Fibroblast of villous mesenchyme (primary cell): Measurements from ENCODE around the gene SSH2. TPM values are rescaled to one million over a fixed set of nuclear protein-coding genes. Genes with fewer than 3 reads are reported as not detected.

Experiments
- DNase-seq: peaks from one replicate; pipeline ENCODE4 v3.0.0-alpha.2; 2010; ENCODE audit warnings: low read depth
- H3K4me3 ChIP-seq: 2 replicates; pipeline ENCODE4 v1.5.1; 2011; ENCODE audit warnings: low read depth, mild to moderate bottlenecking, low read length
- CTCF ChIP-seq: IDR thresholded peaks from 2 replicates; pipeline ENCODE4 v1.5.1; 2012; ENCODE audit warnings: low read depth, mild to moderate bottlenecking, low read length; ENCODE audit not compliant: insufficient read depth
- total RNA-seq: library from RNA; depleted of rRNA; stranded (reverse); fragments of >200 nt; gene quantifications from 2 replicates; pipeline ENCODE4 v1.2.3, GENCODE V29; 2012

Gene SSH2
- total RNA-seq, 1 donor: 19.0 TPM

GRCh38 chr17:29930409-29931010 lies 482 bp upstream of the SSH2 start:
- TF ChIP-seq CTCF: peak; percentile 6
- DNase-seq: peak; percentile 71
- peak overlapping the region; percentile 93 for H3K4me3 ChIP-seq

- no peak for TF ChIP-seq CTCF
- peak; percentile 42 for DNase-seq
These were observed 959 bp downstream of the SSH2 start for GRCh38 chr17:29929006-29929532.

GRCh38 chr17:29927546-29927945 lies 2.5 kb downstream of the SSH2 start:
- no peak for TF ChIP-seq CTCF
- H3K4me3 ChIP-seq: no peak overlapping the region
- DNase-seq: no peak

More at GRCh38 chr17:29929006-29929532, 959 bp downstream of the SSH2 start:
- peak overlapping the region; percentile 93 for H3K4me3 ChIP-seq

- TF ChIP-seq CTCF: no peak
- no peak for DNase-seq
- no peak overlapping the region for H3K4me3 ChIP-seq
These were observed 5.2 kb downstream of the SSH2 start for GRCh38 chr17:29924786-29925185.

- no peak for DNase-seq
- no peak overlapping the region for H3K4me3 ChIP-seq
- no peak for TF ChIP-seq CTCF
These were observed 10.8 kb downstream of the SSH2 start for GRCh38 chr17:29918922-29919856.

- no peak overlapping the region for H3K4me3 ChIP-seq
- DNase-seq: no peak
- TF ChIP-seq CTCF: no peak
These were observed 12.0 kb downstream of the SSH2 start for GRCh38 chr17:29918016-29918415.
